ENCODE measurements around the gene PADI1.

The PADI1 gene

DNA sequence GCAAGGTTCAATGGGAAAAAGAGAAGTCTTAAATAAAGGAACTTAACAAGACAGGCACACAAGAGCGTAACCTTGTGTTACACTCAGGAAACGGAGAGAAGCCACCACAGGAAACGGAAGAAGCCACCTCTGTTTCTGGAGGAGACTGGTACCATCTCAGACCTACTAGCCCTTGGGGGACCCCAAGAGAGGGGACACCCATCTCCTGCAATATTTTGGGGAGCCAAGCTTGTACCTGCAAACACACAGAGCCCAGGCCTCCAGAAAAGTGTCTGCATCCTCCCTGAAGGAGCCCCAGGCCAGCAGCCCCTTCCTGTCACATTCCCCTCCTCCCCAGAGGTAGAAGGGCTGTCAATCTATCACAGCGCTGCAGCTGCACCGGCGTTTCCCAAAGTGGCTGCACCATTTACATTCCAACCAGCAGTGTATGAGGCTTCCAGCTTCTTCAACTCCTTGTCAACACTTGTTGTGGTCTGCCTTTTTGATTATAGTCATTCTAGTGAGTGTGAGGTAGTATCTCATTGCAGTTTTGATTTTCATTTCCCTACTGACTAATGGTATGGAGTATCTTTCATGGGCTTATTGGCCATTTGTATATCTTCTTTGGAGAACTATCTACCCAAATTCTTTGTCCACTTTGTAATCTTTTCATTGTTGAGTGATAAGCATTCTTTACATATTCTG lies 23.0 kb upstream of the PADI1 start:
- no peaks in the 10 kb centered on the region for H3K36me3 ChIP-seq (ENCODE audit: control insufficient read depth in 1 of 2, insufficient read depth in 2 of 2, low read length in 2 of 2)
- peaks cover 0 to 2% of the 10 kb centered on the region in 2 donors for H3K27me3 ChIP-seq (ENCODE audit: control insufficient read depth in 1 of 2, insufficient read depth in 2 of 2, low read length in 2 of 2)
- no peaks in the 10 kb centered on the region for H3K4me1 ChIP-seq (ENCODE audit: control insufficient read depth in 1 of 2, insufficient read depth in 2 of 2, low read length in 2 of 2)
- H3K9ac ChIP-seq (ENCODE audit: low read depth in 1 of 2, low read length in 2 of 2): no peak overlapping the region
- H3K4me3 ChIP-seq (ENCODE audit: low read depth in 1 of 2, low read length in 2 of 2): no peak overlapping the region
- H3K9me3 ChIP-seq (ENCODE audit: control insufficient read depth in 1 of 2, low read length in 2 of 2): no peaks in the 10 kb centered on the region
- no peak overlapping the region for H3K27ac ChIP-seq (ENCODE audit: low read depth, low read length)

DNA sequence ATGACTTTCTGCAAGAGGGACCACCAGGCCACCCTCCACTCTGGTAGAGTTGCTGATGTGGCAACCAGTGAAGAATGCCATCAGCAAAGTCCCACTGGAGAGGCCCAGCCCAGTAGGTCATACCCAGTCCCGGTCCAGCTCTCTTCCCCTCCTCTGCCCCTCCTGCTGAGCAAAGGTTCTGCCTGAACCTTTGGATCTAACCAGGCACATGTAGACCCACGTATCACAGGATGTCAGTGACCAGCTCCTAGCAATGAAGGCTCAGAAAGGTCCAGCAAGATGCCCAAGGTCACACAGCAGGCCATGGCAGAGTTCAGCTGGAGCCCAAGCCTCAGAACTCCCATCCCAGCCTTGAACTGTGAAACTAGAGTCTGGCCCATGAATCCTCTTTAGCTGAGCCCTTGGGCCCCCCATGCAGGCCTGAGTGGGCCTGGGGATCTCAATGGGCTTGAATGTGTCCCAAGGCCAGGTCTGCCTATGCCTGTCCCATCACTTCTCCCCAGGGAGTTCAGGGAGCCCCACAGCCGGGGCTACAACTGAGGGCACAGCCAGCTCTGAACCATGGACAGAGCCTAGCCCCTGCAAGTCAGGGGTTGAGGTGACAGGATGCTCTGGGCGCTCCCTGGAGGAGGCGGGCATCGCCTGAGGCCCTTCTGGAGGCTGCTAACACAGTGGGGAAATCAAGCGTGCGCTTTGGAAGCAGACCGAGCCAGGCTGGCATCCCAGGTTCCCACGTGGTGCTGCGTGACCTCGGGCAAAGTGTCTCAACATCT lies 21.4 kb upstream of the PADI1 start:
- no peaks in the 10 kb centered on the region for H3K9me3 ChIP-seq (ENCODE audit: control insufficient read depth in 1 of 2, low read length in 2 of 2)
- H3K36me3 ChIP-seq (ENCODE audit: control insufficient read depth in 1 of 2, insufficient read depth in 2 of 2, low read length in 2 of 2): no peaks in the 10 kb centered on the region
- no peak overlapping the region for H3K9ac ChIP-seq (ENCODE audit: low read depth in 1 of 2, low read length in 2 of 2)
- no peaks in the 10 kb centered on the region for H3K4me1 ChIP-seq (ENCODE audit: control insufficient read depth in 1 of 2, insufficient read depth in 2 of 2, low read length in 2 of 2)
- H3K27ac ChIP-seq (ENCODE audit: low read depth, low read length): no peak overlapping the region
- no peak overlapping the region for H3K4me3 ChIP-seq (ENCODE audit: low read depth in 1 of 2, low read length in 2 of 2)
- H3K27me3 ChIP-seq (ENCODE audit: control insufficient read depth in 1 of 2, insufficient read depth in 2 of 2, low read length in 2 of 2): peaks cover 0 to 2% of the 10 kb centered on the region in 2 donors

DNA sequence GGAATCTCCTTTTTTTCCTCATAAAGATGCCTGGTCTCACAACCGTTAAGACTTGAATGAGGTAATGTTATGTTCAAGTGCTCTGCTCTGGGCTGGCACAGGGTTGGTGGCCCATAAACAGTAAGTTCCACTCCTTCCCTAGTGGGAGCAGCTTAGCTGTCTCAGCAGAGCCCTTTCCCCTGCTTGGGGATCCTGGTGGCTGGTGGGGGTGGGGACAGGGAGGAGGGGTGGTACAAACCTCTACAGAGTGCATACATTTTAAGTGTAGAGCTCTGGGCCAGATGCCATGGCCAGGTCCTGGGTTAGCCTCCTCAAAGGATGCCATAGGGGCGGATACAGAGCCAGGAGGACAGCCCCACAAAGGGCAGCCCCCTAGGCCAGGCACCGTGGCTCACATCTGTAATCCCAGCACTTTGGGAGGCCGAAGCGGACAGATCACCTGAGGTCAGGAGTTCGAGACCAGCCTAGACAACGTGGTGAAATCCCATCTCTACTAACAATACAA lies 20.7 kb upstream of the PADI1 start:
- Histone ChIP-seq H3K4me1 (ENCODE audit: control insufficient read depth in 1 of 2, insufficient read depth in 2 of 2, low read length in 2 of 2) (no peaks in the 10 kb centered on the region), H3K36me3 (ENCODE audit: control insufficient read depth in 1 of 2, insufficient read depth in 2 of 2, low read length in 2 of 2) (no peaks in the 10 kb centered on the region), H3K9ac (ENCODE audit: low read depth in 1 of 2, low read length in 2 of 2) (no peak overlapping the region), H3K4me3 (ENCODE audit: low read depth in 1 of 2, low read length in 2 of 2) (no peak overlapping the region), H3K27ac (ENCODE audit: low read depth, low read length) (no peak overlapping the region), H3K27me3 (ENCODE audit: control insufficient read depth in 1 of 2, insufficient read depth in 2 of 2, low read length in 2 of 2) (peaks cover 0 to 2% of the 10 kb centered on the region in 2 donors), H3K9me3 (ENCODE audit: control insufficient read depth in 1 of 2, low read length in 2 of 2) (no peaks in the 10 kb centered on the region)

DNA sequence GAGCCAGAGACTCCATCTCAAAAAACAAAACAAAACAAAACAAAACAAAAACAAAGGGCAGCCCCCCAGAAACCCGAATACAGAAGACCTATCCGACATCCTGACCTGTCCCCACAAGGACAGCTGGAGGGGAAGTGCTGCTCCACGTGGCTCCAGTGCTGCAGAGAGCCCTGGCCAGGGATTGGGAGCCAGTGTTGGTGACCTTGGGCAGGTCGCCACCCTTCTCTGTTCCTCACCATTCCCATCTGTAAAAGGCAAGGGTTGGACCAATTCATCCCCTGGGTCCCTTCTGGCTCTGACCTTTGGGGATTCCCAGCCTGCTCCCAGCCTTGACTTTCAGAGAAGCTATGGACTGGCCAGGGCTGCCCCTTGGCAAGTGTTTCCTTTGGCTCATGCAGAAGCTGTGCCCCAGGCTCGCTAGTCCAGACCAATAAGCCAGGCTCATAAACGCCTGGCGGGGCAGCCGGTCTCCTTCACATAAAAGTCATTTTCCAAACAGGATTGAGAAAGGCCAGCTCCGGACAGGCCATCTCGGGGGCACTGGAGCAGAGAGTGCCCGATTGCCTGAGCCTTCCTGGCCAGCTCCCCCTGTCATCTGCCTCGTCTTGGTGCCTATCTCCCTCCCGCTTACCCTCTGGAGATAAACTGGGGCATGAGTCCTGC lies 20.0 kb upstream of the PADI1 start:
- Histone ChIP-seq H3K27ac (ENCODE audit: low read depth, low read length) (no peak overlapping the region), H3K4me3 (ENCODE audit: low read depth in 1 of 2, low read length in 2 of 2) (no peak overlapping the region), H3K4me1 (ENCODE audit: control insufficient read depth in 1 of 2, insufficient read depth in 2 of 2, low read length in 2 of 2) (no peaks in the 10 kb centered on the region), H3K27me3 (ENCODE audit: control insufficient read depth in 1 of 2, insufficient read depth in 2 of 2, low read length in 2 of 2) (peaks cover 0 to 2% of the 10 kb centered on the region in 2 donors), H3K36me3 (ENCODE audit: control insufficient read depth in 1 of 2, insufficient read depth in 2 of 2, low read length in 2 of 2) (no peaks in the 10 kb centered on the region), H3K9ac (ENCODE audit: low read depth in 1 of 2, low read length in 2 of 2) (no peak overlapping the region), H3K9me3 (ENCODE audit: control insufficient read depth in 1 of 2, low read length in 2 of 2) (no peaks in the 10 kb centered on the region)

GRCh38 chr1:17185485-17185860 lies 19.5 kb upstream of the PADI1 start:
- Histone ChIP-seq H3K36me3 (ENCODE audit: control insufficient read depth in 1 of 2, insufficient read depth in 2 of 2, low read length in 2 of 2) (no peaks in the 10 kb centered on the region), H3K27ac (ENCODE audit: low read depth, low read length) (no peak overlapping the region), H3K4me1 (ENCODE audit: control insufficient read depth in 1 of 2, insufficient read depth in 2 of 2, low read length in 2 of 2) (no peaks in the 10 kb centered on the region), H3K9me3 (ENCODE audit: control insufficient read depth in 1 of 2, low read length in 2 of 2) (no peaks in the 10 kb centered on the region), H3K4me3 (ENCODE audit: low read depth in 1 of 2, low read length in 2 of 2) (no peak overlapping the region), H3K9ac (ENCODE audit: low read depth in 1 of 2, low read length in 2 of 2) (no peak overlapping the region), H3K27me3 (ENCODE audit: control insufficient read depth in 1 of 2, insufficient read depth in 2 of 2, low read length in 2 of 2) (peaks cover 0 to 2% of the 10 kb centered on the region in 2 donors)

DNA sequence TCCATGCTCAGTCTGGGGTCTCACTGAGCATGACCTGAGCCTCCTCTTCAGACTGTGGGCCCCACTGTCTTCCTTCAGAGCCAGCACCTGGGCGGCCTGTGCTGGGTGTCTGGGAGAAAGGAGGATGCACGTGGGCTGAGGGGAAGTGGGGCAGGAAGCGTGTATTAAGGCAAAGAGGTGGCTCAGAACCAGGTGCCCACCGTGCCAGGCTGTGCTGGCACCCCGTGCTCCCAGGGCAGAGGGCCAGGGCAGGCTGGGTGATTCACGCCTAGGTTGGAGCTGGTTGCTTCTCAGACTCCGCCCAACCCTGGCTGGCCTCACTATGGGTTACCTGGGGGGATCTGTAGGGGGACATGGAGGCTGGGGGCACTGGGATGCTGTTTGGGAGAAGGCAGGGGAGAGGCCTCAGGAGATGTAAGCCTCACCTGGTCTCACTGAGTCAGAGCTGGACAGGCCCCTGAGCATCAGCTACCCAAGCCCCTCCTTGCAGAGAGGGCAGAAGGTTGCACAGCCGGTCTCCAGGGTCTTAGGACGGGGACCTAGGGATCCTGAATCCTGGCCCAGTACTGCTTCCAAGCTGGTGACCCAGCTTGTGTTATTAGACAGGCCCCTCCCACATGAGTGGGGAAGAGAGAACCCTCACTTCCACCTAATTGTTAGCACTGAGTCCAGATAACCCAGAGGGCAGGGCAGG lies 18.6 kb upstream of the PADI1 start:
- H3K27me3 ChIP-seq (ENCODE audit: control insufficient read depth in 1 of 2, insufficient read depth in 2 of 2, low read length in 2 of 2): peaks cover 0 to 2% of the 10 kb centered on the region in 2 donors
- no peak overlapping the region for H3K27ac ChIP-seq (ENCODE audit: low read depth, low read length)
- H3K9me3 ChIP-seq (ENCODE audit: control insufficient read depth in 1 of 2, low read length in 2 of 2): no peaks in the 10 kb centered on the region
- H3K9ac ChIP-seq (ENCODE audit: low read depth in 1 of 2, low read length in 2 of 2): no peak overlapping the region
- H3K4me3 ChIP-seq (ENCODE audit: low read depth in 1 of 2, low read length in 2 of 2): no peak overlapping the region
- no peaks in the 10 kb centered on the region for H3K36me3 ChIP-seq (ENCODE audit: control insufficient read depth in 1 of 2, insufficient read depth in 2 of 2, low read length in 2 of 2)
- H3K4me1 ChIP-seq (ENCODE audit: control insufficient read depth in 1 of 2, insufficient read depth in 2 of 2, low read length in 2 of 2): no peaks in the 10 kb centered on the region

DNA sequence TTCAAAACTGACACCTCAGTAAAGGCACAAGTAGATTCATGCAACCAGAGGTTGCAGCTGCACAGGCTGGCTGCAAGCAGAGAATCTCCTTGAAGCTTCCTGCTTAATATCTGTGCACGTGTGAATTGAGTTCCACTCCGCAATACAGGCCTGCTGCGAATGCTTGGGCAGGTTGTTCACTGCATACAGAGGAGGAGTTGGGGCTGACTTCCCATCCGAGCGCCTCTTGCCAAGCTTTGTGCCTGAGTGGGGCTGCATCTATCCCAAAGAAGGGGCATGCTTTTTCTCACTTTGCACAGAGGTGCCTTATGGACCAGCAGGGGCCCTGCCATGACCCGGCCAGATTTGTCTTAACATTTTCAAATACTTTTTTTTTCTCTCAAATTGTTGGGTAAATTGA lies 17.9 kb upstream of the PADI1 start:
- H3K27ac ChIP-seq (ENCODE audit: low read depth, low read length): no peak overlapping the region
- H3K4me1 ChIP-seq (ENCODE audit: control insufficient read depth in 1 of 2, insufficient read depth in 2 of 2, low read length in 2 of 2): no peaks in the 10 kb centered on the region
- H3K27me3 ChIP-seq (ENCODE audit: control insufficient read depth in 1 of 2, insufficient read depth in 2 of 2, low read length in 2 of 2): peaks cover 0 to 2% of the 10 kb centered on the region in 2 donors
- H3K9ac ChIP-seq (ENCODE audit: low read depth in 1 of 2, low read length in 2 of 2): no peak overlapping the region
- no peak overlapping the region for H3K4me3 ChIP-seq (ENCODE audit: low read depth in 1 of 2, low read length in 2 of 2)
- no peaks in the 10 kb centered on the region for H3K9me3 ChIP-seq (ENCODE audit: control insufficient read depth in 1 of 2, low read length in 2 of 2)
- no peaks in the 10 kb centered on the region for H3K36me3 ChIP-seq (ENCODE audit: control insufficient read depth in 1 of 2, insufficient read depth in 2 of 2, low read length in 2 of 2)

DNA sequence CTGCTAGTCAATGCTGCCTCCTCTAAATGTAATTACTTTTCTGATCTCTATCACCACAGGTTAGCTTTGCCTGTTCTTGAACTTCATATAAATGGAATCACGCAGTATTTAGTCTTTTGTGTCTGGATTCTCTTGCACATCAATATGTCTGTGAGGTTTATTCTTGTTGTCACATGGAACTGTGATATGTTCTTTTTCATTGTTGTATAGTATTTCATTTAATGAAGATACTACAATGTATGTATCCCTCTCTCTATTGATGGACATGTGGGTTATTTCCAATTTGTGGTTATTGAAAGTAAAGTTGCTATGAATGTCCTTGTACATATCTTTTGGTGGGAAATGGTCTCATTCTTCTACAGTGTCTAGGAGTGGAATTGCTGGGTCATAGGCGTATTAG lies 16.7 kb upstream of the PADI1 start:
- Histone ChIP-seq H3K4me1 (ENCODE audit: control insufficient read depth in 1 of 2, insufficient read depth in 2 of 2, low read length in 2 of 2) (no peaks in the 10 kb centered on the region), H3K9me3 (ENCODE audit: control insufficient read depth in 1 of 2, low read length in 2 of 2) (no peaks in the 10 kb centered on the region), H3K27me3 (ENCODE audit: control insufficient read depth in 1 of 2, insufficient read depth in 2 of 2, low read length in 2 of 2) (no peaks in the 10 kb centered on the region), H3K9ac (ENCODE audit: low read depth in 1 of 2, low read length in 2 of 2) (no peak overlapping the region), H3K36me3 (ENCODE audit: control insufficient read depth in 1 of 2, insufficient read depth in 2 of 2, low read length in 2 of 2) (no peaks in the 10 kb centered on the region), H3K4me3 (ENCODE audit: low read depth in 1 of 2, low read length in 2 of 2) (no peak overlapping the region), H3K27ac (ENCODE audit: low read depth, low read length) (no peak overlapping the region)

GRCh38 chr1:17188889-17189631 lies 15.9 kb upstream of the PADI1 start:
- H3K27me3 ChIP-seq (ENCODE audit: control insufficient read depth in 1 of 2, insufficient read depth in 2 of 2, low read length in 2 of 2): no peaks in the 10 kb centered on the region
- no peak overlapping the region for H3K27ac ChIP-seq (ENCODE audit: low read depth, low read length)
- H3K4me1 ChIP-seq (ENCODE audit: control insufficient read depth in 1 of 2, insufficient read depth in 2 of 2, low read length in 2 of 2): no peaks in the 10 kb centered on the region
- no peak overlapping the region for H3K4me3 ChIP-seq (ENCODE audit: low read depth in 1 of 2, low read length in 2 of 2)
- no peak overlapping the region for H3K9ac ChIP-seq (ENCODE audit: low read depth in 1 of 2, low read length in 2 of 2)
- no peaks in the 10 kb centered on the region for H3K36me3 ChIP-seq (ENCODE audit: control insufficient read depth in 1 of 2, insufficient read depth in 2 of 2, low read length in 2 of 2)
- no peaks in the 10 kb centered on the region for H3K9me3 ChIP-seq (ENCODE audit: control insufficient read depth in 1 of 2, low read length in 2 of 2)

Data from duodenal mucosa (tissue), 2 donors.